GOT3 (cell line): ENCODE results near the gene TBC1D10A.

Experiments
- DNase-seq: peaks from one replicate; lab custom pipeline; 2025; ENCODE audit warnings: mixed read lengths; lab: John Stamatoyannopoulos, UW

Gene TBC1D10A

DNA sequence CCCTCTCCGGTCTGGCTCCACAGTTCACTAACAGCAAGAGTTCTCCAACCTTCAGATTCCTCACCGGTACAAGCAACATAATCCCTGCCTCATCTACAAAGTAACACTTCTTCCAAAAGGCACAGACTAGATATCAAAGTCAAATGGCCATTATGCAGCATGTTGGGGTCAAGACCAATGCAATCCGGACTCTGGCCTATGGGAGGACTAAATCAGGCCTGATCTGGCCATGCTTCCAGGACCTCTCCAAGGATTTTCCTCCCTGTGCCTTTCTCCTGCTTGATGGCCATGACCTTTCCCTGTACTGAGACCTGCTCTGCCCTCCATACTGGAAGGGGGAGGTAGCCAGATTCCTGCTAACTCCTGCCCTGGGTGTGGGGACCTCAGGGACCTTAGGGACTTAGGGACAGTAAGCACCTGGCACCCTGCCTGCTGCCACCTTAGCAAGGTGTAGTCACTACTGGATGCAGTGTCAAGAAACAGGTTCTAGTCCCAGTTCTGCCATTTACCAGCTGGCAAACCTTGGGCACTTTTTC is 6.7 kb downstream of the TBC1D10A start:
- no peak for DNase-seq

DNA sequence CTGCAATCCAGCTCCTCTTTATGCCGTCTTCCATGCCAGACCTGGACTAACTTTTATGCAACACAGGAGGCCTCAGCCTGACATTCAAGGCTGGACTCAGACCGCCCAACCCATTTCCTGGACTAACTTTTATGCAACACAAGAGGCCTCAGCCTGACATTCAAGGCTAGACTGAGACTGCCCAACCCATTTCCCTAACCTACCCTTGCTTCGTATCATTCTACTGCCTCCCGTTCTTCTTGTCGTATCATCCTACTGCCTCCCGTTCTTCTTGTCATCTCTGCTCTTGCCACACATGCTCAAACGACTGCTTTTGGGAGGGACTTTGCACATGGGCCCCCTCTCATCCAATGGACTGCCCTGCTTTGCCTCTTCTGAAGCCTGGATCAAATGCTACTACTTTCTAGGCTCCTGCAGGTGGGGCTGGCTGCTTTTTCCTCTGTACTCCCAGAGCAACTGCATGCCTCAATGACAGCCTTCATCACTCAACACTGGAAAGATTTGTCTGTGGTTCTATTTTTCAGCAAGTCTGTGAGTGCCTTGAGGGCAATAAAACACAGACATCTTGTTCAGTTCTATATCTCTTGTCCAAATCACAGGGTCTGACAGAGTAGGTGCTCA is 7.8 kb downstream of the TBC1D10A start:
- DNase-seq, result no peak

GRCh38 chr22:30317778-30318177 is 9.0 kb downstream of the TBC1D10A start:
- no peak for DNase-seq

GRCh38 chr22:30315962-30316576 is 10.7 kb downstream of the TBC1D10A start:
- no peak for DNase-seq

DNA sequence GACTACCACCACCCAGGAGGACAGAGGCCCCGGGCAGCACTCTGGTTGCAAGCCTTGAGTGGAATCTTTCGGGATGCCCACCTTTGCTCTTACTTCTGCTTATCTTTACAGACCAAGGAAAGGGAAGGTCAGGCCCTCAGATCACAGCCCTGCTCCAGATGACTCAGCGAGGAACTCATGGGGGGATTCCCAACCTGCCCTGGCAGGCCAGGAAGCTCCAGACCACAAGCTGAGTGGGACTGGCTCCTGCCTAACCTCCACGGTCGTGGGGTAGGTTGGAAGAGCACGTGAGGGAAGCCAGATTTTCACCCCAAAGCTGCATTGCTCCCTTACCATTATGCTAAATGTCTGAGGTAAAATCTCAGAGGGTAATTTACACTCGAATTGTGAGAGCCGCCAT is 11.8 kb downstream of the TBC1D10A start:
- DNase-seq, result no peak

GRCh38 chr22:30313527-30314363 is 13.0 kb downstream of the TBC1D10A start:
- DNase-seq, result no peak

- DNase-seq, result no peak
These were observed 14.7 kb downstream of the TBC1D10A start for GRCh38 chr22:30312053-30312452.

- no peak for DNase-seq
These were observed 15.6 kb downstream of the TBC1D10A start for GRCh38 chr22:30310881-30311771.

- no peak for DNase-seq
These were observed 16.6 kb downstream of the TBC1D10A start for GRCh38 chr22:30309951-30310741.

DNA sequence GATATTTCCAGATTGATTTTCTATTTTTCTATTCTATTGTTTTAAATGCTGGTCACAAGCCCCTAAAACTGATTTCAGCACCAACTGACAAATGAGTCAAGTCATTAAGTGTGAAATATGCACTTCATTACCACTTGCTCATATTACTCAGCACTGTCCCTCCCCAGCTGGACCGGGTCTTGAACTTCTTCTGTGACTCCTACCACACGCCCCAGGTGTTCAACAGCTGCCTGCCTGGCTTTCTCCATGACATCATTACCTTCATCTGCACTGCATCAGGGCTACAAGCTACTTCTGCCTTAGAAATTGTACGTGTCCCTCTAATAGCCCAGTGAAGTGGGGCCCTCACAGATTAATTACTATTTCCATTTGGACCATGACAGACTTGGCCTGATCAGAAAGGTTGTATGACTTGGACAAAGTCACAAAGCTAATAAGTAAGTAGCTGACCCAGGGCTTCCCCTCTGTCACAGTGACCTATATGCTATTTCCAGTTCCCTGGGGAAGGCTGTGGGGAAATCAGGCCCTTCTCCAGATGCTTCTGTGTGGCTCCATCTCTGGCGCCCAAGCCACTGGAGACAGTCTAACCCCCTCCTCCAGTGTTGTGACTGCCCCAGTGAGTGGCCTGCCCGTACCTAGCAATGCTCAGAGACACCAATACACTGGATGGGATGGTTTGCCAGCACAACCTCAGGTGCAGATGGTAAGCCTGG is 18.1 kb downstream of the TBC1D10A start:
- DNase-seq, result no peak

- no peak for DNase-seq
These were observed 18.6 kb downstream of the TBC1D10A start for GRCh38 chr22:30308093-30308492.

GRCh38 chr22:30307041-30307574 is 19.6 kb downstream of the TBC1D10A start:
- no peak for DNase-seq

DNA sequence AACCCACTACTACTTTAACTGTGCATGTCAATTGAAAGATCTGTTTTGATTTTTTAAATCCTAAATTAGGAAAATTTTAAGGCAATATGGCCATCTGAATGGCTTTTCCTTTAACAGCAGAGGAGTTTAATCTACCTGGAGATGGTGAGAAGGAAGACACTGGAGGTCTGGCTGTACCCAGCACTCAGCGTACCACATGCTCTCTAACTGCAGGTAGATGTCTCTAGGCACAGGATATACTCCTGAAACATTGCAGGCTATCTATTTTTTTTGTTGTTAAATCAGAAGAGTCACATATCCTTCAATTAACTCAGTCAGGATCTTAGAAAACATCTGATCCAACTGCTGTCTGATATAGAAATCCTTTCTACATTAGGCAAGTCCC is 20.1 kb downstream of the TBC1D10A start:
- no peak for DNase-seq

- DNase-seq, result no peak
These were observed 20.7 kb downstream of the TBC1D10A start for GRCh38 chr22:30305906-30306626.

DNA sequence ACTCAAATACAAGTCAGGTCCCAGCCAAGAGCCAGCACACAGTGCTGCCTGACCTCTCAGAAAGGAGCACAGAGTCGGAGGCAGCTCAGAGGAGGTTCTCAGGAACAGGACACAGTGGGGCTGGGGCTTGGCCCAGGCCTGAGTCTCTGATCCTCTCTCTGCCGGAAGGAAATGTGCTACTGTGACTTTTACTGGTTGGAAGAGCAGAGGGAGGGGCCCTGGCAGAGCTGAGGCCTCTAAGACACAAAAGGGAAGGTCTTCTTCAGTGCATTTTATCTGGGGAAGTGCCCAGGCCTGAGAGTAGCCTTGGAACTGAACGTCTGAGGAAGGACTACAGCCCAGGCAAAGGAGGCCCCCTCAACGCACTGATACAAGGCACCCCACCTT is 21.2 kb downstream of the TBC1D10A start:
- DNase-seq, result no peak

- no peak for DNase-seq
These were observed 22.1 kb downstream of the TBC1D10A start for GRCh38 chr22:30304495-30305244.

GRCh38 chr22:30302810-30303138 is 24.0 kb downstream of the TBC1D10A start:
- DNase-seq, result no peak

DNA sequence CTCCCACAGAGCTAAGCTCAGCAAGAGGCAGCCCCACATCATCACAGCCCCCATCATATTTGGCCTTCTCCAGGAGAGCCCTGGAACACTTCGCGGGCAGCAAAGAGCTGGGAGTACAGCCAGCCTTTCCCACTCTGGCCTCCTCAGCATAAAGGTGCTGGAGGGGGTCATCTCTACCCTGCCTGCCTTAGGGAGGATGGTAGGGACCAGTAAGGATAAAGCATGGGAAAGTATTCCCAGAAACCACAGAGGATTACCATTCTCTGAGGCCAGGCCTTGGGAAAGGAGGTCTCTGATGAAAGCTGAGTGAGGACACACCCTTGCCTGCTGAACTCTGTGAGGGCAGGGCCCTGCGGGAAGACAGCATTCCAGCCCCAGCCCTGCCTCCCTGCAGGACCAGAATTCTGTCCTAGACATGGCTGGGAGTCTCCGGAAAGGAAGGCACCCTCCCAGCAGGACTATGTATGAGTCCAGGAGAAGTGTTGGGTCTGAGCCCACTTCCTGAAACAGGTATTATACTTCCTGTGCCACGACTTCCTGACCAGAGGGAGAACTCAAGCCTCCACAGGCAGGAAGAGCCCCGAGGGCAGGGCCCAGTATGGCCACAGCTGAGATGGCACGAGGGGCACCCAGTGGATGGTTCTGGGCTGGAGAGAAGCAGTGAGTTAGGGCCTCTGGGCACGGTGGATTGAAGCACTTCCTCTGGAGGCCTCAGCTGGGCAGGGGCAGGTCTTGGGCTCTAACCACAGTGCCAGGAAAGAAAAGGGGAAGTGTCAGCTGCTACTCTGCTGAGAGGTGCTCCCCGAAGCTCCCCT is 24.5 kb downstream of the TBC1D10A start:
- DNase-seq, result no peak
